ENCODE results near the gene ENG. TPM values are rescaled to one million over a fixed set of nuclear protein-coding genes. Genes with fewer than 3 reads are reported as not detected.

ENG gene
- total RNA-seq, 1 donor from 2014 or later = not detected

DNA sequence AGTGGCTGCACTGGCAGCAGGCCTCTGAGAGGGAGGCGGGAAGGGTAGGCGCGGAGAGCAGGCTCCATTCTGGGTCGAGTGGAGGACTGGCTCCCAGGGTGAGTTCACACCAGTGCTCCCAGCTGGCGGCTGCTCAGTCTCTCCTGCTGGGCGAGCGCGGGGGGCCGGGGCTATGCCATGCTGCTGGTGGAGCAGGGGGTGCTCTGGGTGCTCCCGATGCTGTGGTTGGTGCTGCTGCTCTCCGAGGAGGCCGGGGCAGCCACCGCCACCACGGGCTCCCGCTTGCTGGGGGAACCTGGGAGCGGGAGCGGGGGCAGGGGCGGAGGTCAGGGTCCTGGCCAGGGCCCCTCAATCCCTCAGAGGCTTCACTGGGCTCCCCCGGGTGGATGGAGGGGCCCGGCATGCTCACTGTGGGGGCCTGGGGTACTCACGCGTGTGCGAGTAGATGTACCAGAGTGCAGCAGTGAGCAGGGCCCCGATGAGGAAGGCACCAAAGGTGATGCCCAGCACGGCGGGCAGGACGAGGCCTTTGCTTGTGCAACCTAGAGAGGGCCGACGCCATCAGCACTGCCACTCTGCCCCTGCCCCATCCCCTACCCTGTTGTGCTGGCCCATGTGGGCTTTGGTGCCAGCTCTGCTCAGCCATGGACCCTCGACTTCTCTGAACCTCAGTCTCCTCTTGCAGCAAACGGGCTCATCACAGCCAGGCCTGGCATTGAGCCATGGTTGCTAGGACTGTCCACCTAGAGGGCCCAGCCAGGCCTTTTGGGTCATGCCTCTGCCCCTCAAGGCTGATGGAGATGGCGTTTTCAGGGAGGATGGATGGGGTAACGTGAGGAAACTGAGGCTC, 38.7 kb downstream of the ENG start:
- no peak overlapping the region for H3K9ac ChIP-seq
- H3K4me1 ChIP-seq = no peaks in the 10 kb centered on the region
- no peaks in the 10 kb centered on the region for H3K27me3 ChIP-seq
- no peaks in the 10 kb centered on the region for H3F3A ChIP-seq (ENCODE audit: low read depth)
- Mint-ChIP-seq H3K4me3 (no peak overlapping the region), H3K36me3 (peaks cover 2% of the 10 kb centered on the region), H3K27ac (no peak overlapping the region), H3K27me3 (ENCODE audit: insufficient read depth, low read depth) (peaks cover 4% of the 10 kb centered on the region), H3K4me1 (no peaks in the 10 kb centered on the region), H3K9me3 (no peaks in the 10 kb centered on the region)
- H3K36me3 ChIP-seq = no peaks in the 10 kb centered on the region
- no peaks in the 10 kb centered on the region for H4K20me1 ChIP-seq (ENCODE audit: low read depth)
- no peaks in the 10 kb centered on the region for H3K79me2 ChIP-seq (ENCODE audit: low read depth)
- no peak for DNase-seq (ENCODE audit: low spot score)
- H3K9me3 ChIP-seq (ENCODE audit: low read depth) = no peaks in the 10 kb centered on the region
- TF ChIP-seq, protein P1, sequence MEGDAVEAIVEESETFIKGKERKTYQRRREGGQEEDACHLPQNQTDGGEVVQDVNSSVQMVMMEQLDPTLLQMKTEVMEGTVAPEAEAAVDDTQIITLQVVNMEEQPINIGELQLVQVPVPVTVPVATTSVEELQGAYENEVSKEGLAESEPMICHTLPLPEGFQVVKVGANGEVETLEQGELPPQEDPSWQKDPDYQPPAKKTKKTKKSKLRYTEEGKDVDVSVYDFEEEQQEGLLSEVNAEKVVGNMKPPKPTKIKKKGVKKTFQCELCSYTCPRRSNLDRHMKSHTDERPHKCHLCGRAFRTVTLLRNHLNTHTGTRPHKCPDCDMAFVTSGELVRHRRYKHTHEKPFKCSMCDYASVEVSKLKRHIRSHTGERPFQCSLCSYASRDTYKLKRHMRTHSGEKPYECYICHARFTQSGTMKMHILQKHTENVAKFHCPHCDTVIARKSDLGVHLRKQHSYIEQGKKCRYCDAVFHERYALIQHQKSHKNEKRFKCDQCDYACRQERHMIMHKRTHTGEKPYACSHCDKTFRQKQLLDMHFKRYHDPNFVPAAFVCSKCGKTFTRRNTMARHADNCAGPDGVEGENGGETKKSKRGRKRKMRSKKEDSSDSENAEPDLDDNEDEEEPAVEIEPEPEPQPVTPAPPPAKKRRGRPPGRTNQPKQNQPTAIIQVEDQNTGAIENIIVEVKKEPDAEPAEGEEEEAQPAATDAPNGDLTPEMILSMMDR (IDR thresholded peaks at IDR 0.05) = no peak
- TF ChIP-seq EZH2phosphoT487 (IDR thresholded peaks at IDR 0.05) (no peak), EZH2 (IDR thresholded peaks at IDR 0.05) (no peak)
- no peak overlapping the region for H3K4me2 ChIP-seq
- no peak overlapping the region for H3K4me3 ChIP-seq
- no peak overlapping the region for H3K27ac ChIP-seq
- H2AFZ ChIP-seq (replicated peaks) = no peak overlapping the region

DNA sequence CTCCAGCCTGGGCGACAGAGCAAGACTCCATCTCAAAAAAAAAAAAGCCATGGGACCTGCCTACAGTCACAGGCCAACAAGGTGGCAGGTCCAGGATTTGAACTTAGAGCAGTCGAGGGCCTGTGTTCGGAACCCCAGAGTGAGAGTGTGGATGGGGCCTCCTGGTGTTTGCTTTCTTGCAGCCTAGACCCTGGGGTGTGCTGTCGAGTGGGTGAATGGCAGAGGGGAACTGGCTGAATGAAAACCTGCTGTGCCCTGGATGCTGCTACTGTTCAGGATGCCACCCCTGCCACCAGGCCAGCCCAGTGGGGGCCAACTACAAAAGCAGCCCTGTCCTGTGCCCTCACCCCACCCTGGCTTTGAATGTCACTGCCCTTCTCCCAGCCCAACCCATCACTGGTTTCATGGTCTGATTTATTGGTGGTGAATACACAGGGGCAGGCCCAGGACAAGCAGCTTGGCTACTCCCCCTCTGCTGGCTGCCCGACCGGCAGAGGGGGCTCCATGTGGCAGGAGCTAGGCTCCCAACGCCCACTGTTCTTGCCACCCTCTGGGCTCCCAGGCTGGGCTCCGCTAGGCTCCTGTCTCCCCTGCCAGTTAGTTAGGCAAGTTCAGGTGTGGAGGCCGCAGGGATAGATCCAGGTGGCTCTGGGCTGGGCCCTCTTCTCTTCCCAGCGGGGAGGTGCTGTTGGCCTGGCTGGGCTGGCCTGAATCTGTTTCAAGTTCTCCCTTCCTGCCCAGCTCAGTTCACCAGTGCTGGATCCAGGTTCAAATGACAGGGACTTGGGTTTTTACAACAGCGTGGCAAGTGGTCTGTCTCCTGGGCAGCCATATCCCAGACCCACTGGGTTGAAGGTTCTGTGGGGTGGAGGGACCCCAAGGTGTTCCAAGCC, 39.6 kb downstream of the ENG start:
- Histone ChIP-seq H3K9ac (no peak overlapping the region), H3K36me3 (no peaks in the 10 kb centered on the region), H3F3A (ENCODE audit: low read depth) (no peaks in the 10 kb centered on the region), H3K9me3 (ENCODE audit: low read depth) (no peaks in the 10 kb centered on the region), H3K27ac (no peak overlapping the region), H3K4me1 (no peaks in the 10 kb centered on the region), H3K27me3 (no peaks in the 10 kb centered on the region), H4K20me1 (ENCODE audit: low read depth) (peaks cover 8% of the 10 kb centered on the region), H3K79me2 (ENCODE audit: low read depth) (no peaks in the 10 kb centered on the region), H2AFZ (replicated peaks) (no peak overlapping the region), H3K4me3 (no peak overlapping the region), H3K4me2 (no peak overlapping the region)
- no peak for DNase-seq (ENCODE audit: low spot score)
- H3K4me1 Mint-ChIP-seq = peaks cover 3% of the 10 kb centered on the region
- no peak overlapping the region for H3K27ac Mint-ChIP-seq
- H3K36me3 Mint-ChIP-seq = peaks cover 2% of the 10 kb centered on the region
- TF ChIP-seq EZH2phosphoT487 (IDR thresholded peaks at IDR 0.05) = no peak
- TF ChIP-seq, protein P1 (IDR thresholded peaks at IDR 0.05) = no peak
- no peak for TF ChIP-seq EZH2 (IDR thresholded peaks at IDR 0.05)
- no peaks in the 10 kb centered on the region for H3K9me3 Mint-ChIP-seq
- no peak overlapping the region for H3K4me3 Mint-ChIP-seq
- H3K27me3 Mint-ChIP-seq (ENCODE audit: insufficient read depth, low read depth) = peaks cover 4% of the 10 kb centered on the region

DNA sequence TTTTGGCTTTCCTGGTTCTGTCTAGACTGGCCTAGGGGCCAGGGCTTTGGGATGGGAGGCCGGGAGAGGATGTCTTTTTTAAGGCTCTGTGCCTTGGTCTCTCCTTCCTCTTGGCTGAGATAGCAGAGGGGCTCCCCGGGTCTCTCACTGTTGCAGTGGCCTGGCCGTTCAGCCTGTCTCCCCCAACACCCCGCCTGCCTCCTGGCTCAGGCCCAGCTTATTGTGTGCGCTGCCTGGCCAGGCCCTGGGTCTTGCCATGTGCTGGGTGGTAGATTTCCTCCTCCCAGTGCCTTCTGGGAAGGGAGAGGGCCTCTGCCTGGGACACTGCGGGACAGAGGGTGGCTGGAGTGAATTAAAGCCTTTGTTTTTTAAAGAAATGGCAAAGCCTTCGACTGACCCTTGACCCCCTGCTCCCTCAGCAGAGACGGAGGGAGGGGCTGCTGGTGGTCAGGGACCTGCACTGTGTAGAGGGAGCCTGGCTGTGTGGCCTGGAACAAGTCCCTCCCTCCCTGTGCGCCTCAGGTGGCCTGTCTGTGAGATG, 40.7 kb downstream of the ENG start:
- no peak overlapping the region for H3K4me2 ChIP-seq
- no peak overlapping the region for H3K27ac ChIP-seq
- H3K36me3 ChIP-seq = no peaks in the 10 kb centered on the region
- Mint-ChIP-seq H3K36me3 (peaks cover 2% of the 10 kb centered on the region), H3K27ac (no peak overlapping the region), H3K4me1 (peaks cover 9% of the 10 kb centered on the region), H3K9me3 (no peaks in the 10 kb centered on the region), H3K4me3 (no peak overlapping the region), H3K27me3 (ENCODE audit: insufficient read depth, low read depth) (peaks cover 4% of the 10 kb centered on the region)
- H3K4me1 ChIP-seq = peaks cover 4% of the 10 kb centered on the region
- no peaks in the 10 kb centered on the region for H3K9me3 ChIP-seq (ENCODE audit: low read depth)
- H3K4me3 ChIP-seq = no peak overlapping the region
- H3K27me3 ChIP-seq = no peaks in the 10 kb centered on the region
- DNase-seq (ENCODE audit: low spot score) = no peak
- H3K79me2 ChIP-seq (ENCODE audit: low read depth) = no peaks in the 10 kb centered on the region
- H3F3A ChIP-seq (ENCODE audit: low read depth) = peaks cover 7% of the 10 kb centered on the region
- no peak overlapping the region for H2AFZ ChIP-seq (replicated peaks)
- no peak overlapping the region for H3K9ac ChIP-seq
- TF ChIP-seq EZH2 (IDR thresholded peaks at IDR 0.05) = no peak
- no peak for TF ChIP-seq EZH2phosphoT487 (IDR thresholded peaks at IDR 0.05)
- TF ChIP-seq, protein P1 (IDR thresholded peaks at IDR 0.05) = no peak
- H4K20me1 ChIP-seq (ENCODE audit: low read depth) = peaks cover 16% of the 10 kb centered on the region

All from neural progenitor cell (in vitro differentiated cells).